AG09309 (cell line): Measurements from ENCODE around the gene FCGR3A.
A peak's percentile ranks its signal among the peaks of the same experiment; 100 is the strongest.
"Not testable (repeated sequence)": the region's sequence is repeated elsewhere in the genome, so short reads cannot be mapped to it uniquely, and the experiment has no call there.

Experiments
- DNase-seq: peaks from one replicate; pipeline ENCODE4 v3.0.0-alpha.2; 2010; ENCODE audit warnings: low read depth
- H3K4me3 ChIP-seq: 2 replicates; pipeline ENCODE4 v1.5.1; 2011; ENCODE audit warnings: mild to moderate bottlenecking, low read depth, low read length, moderate library complexity; ENCODE audit not compliant: control insufficient read depth
- CTCF ChIP-seq: IDR thresholded peaks from 2 replicates; pipeline ENCODE4 v1.5.1; 2011; ENCODE audit warnings: mild to moderate bottlenecking, low read depth, low read length, inconsistent platforms; ENCODE audit not compliant: insufficient read depth, control insufficient read depth; ENCODE audit errors: missing control alignments

The FCGR3A gene

GRCh38 chr1:161538925-161539479, 10.6 kb downstream of the FCGR3A start:
- H3K4me3 ChIP-seq, DNase-seq: not testable (repeated sequence)

- DNase-seq, H3K4me3 ChIP-seq: not testable (repeated sequence)
Observed at GRCh38 chr1:161537068-161537669, 12.4 kb downstream of the FCGR3A start.

- H3K4me3 ChIP-seq, DNase-seq: not testable (repeated sequence)
Observed at GRCh38 chr1:161532644-161533567, 16.7 kb downstream of the FCGR3A start.

GRCh38 chr1:161531986-161532643, 17.5 kb downstream of the FCGR3A start:
- no peak for DNase-seq
- TF ChIP-seq CTCF, result no peak
- no peak overlapping the region for H3K4me3 ChIP-seq

GRCh38 chr1:161530671-161531641, 18.7 kb downstream of the FCGR3A start:
- peak; percentile 71 for DNase-seq
- peak overlapping the region; percentile 61 for H3K4me3 ChIP-seq

GRCh38 chr1:161530158-161530557, 19.5 kb downstream of the FCGR3A start:
- DNase-seq, result not testable (repeated sequence)
- peak overlapping the region; percentile 61 for H3K4me3 ChIP-seq

- H3K4me3 ChIP-seq, DNase-seq: not testable (repeated sequence)
Observed at GRCh38 chr1:161529463-161530104, 20.0 kb downstream of the FCGR3A start.

GRCh38 chr1:161528550-161528949, 21.1 kb downstream of the FCGR3A start:
- H3K4me3 ChIP-seq, DNase-seq: not testable (repeated sequence)

- not testable (repeated sequence) for H3K4me3 ChIP-seq, DNase-seq
Observed at GRCh38 chr1:161525918-161526317, 23.7 kb downstream of the FCGR3A start.

- not testable (repeated sequence) for DNase-seq, H3K4me3 ChIP-seq
Observed at GRCh38 chr1:161525321-161525720, 24.3 kb downstream of the FCGR3A start.

- H3K4me3 ChIP-seq, result peak overlapping the region; percentile 38
- not testable (repeated sequence) for DNase-seq
Observed at GRCh38 chr1:161524742-161525291, 24.8 kb downstream of the FCGR3A start.

- DNase-seq, result not testable (repeated sequence)
- peak within 1 kb of the TSS; percentile 59 for H3K4me3 ChIP-seq
Observed at GRCh38 chr1:161523817-161524741, 25.5 kb downstream of the FCGR3A start, which contains the start of gene HSPA6. Gene HSPA6, plus strand, starts transcription at chr1:161524540. Its CDS starts 119 bp downstream, at chr1:161524659.

- not testable (repeated sequence) for H3K4me3 ChIP-seq, DNase-seq
Observed at GRCh38 chr1:161523041-161523816, 26.4 kb downstream of the FCGR3A start.

- DNase-seq, H3K4me3 ChIP-seq: not testable (repeated sequence)
Observed at GRCh38 chr1:161513953-161514352, 35.7 kb downstream of the FCGR3A start.
